Germinal center (tissue), 1 donor: ENCODE data around the gene PIAS1.
A peak's percentile ranks its signal among the peaks of the same experiment; 100 is the strongest.
"Not testable (repeated sequence)": the region's sequence is repeated elsewhere in the genome, so short reads cannot be mapped to it uniquely, and the experiment has no call there.

ENCODE experiments used
- DNase-seq: peaks from one replicate; pipeline ENCODE4 v3.0.0; 2012; ENCODE audit warnings: mixed read lengths, low spot score

Gene PIAS1

DNA sequence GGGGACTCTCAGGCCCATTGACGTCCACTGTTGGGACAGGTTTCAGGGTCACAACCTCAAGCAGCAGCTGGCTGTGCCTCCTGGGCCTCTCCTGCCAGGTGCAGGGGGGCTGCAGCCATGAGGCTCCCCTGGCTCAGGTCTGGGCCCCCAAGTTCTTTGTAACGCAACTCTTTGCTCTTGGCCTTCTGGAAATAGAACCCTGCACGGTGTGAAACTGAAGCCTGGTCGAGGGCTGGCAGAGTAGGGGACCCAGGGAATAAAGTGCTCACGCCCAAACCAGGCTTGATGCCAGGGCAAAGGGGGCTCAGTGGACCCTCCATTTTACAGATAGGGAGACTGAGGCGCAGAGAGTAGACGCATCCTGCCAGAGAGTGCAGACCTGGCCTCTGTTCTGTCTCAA is 150.2 kb downstream of the PIAS1 start:
- no peak for DNase-seq

DNA sequence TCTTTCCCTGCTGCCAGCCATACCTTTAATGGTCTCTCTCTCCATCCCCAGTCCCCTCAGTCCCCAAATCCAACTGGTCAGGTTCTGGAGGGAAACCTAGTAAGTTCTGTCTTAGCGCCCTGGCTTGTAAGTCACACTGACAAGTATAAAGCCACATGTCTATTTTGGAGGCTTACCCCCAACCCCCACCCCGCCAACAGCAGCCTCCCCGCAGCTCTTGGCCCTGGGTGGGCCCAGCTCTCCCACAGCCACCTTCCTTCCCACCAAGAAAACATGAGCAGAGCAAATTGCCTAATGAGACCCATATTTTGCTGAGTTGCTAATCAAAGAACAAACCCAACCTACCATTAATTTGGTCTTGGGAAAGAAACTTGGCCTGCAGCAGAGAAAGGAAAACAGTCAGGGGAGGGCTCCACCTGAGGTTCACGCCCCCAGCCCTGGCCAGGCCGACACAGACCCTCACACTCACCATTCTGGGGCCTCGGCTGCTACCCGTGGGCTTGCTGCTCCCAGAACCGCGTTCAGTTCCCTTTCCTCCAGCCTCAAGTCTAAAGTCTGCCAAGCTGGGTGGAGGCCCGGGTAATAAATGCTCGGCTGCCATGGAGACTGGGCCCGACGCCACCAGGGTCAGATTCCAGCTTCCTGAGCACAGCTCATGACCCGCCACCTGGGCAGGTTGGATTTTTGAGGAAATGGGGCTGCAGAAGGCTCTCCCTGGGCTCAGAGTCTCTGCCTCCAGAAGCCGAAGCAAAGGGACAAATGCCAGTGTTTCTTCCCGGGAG is 150.9 kb downstream of the PIAS1 start, which contains the start of gene CALML4:
Gene CALML4 (minus strand): TSS at position 557 of the 782 bp plus-strand sequence. CDS start 85 bp downstream, at position 472.
- no peak for DNase-seq

DNA sequence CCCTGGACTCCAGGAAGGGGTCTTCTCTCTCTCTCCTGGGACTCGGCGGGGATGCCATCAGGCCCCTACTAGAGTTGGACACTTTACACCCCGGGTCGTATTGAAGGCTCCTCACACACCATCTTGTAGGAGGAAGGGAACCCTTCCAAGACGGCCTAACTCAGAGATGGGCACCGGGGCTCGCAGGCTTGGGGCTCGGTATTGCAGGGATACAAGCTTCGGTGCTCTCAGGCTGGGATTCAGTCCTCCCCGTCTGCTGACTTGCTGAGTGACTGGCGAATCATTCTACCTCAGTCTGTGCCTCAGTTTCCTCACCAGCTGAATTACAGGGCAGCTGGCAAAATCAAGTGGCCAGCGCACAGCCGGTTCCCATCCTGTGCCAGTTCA is 151.4 kb downstream of the PIAS1 start:
- DNase-seq, result no peak

DNA sequence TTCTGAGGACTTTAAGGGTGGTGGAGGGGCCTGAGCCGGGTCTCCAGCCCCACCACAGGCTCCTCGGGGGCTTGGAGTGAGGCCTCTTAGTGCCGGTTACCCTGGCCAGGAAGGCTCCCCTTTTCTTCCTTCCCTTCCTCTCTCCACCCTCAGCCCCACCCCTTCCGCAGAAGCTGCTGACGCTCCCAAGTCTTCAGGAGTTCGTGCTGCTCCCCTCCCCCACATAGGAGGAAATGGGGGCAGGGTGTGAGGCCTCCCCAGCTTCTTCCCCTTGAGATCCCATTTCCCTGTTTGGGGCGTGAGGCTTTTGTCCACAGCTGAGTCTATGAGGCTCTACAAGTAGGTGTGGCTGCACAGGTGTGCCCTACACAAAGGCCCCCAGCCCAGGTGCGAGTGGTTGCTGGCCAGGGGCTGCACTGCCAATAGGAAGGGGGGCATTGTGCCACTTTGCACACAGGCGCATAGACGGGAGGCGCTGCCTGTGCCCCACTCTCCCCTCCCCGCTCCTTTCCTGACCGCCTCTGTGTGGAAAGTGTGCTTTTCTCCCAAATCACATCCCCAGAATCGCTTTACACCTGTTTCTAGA is 151.9 kb downstream of the PIAS1 start:
- no peak for DNase-seq

DNA sequence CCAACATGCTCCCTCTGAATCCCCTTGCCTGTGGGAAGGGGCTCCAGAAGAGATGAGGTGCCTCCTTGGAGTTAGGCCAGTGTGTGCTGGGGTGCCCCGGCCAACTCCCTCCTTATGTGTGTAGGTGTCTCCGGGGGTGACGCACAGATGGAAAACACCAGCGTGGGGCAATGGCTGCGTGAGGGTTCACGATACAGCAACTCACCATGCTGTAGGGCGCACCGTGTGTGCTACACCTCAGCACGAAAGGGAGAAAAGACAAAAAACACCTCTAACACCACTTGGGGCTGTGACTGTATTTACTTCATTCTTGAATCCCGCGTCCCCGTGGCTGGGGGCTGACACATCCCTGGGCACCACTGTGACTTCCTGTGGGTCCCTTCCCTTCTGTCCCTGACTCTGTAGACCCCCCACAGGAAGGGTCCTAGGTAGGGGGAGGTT is 152.6 kb downstream of the PIAS1 start:
- no peak for DNase-seq

DNA sequence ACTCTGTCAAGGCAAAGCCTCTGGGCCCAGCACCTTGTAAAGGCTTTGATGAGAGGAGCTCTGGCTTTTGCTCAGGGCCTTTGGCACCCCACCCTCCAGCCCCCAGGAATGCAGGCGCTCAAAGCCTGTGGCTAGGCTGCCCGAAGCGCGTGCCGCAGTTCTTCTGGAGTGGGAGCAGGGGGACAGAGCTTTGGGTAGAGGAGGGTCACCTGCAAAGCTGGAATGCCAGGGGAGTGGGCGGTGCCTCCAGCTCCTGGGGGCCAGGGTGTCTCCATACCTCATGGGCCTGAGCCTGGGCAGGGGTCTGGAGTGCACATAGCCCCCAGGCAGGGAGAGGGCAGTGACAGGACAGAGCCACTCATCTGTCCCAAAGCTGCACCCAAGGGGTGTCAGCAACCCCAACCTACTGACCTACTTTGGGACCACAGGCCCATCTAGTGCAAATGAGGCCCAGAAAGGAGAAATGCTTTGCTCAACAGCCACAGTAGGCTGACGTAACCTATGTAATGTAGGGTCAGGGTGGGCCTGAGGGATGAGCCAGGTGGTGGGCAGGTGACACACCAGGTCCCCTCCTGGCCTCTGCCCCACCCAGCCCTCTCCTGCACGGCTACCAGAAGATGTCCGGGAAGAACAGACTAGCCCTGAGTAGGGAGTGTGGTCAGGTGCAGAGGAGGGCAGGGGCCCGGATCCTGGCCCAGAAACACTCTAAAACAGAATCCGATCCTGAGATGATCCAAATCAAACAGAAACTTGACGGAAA is 153.2 kb downstream of the PIAS1 start:
- no peak for DNase-seq

DNA sequence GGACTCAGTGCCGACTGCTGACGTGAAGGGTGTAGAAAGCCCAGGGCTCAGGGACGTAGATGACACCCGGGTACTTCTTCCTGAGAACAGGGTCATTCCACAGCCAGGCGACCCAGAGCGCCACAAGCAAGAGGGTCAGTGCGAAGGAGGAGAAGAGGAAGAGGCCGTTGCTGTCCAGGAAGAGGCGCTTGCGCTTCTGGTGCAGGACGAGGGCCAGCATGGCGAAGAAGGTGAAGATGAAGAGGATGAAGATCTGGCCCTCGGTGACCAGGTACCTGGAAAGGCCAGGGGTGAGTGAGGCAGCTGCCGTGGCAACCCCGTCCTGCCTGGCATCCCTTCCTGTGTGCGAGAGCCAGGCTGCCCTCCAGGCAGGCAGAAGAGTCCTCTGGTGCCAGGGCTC is 154.0 kb downstream of the PIAS1 start:
- DNase-seq, result no peak

DNA sequence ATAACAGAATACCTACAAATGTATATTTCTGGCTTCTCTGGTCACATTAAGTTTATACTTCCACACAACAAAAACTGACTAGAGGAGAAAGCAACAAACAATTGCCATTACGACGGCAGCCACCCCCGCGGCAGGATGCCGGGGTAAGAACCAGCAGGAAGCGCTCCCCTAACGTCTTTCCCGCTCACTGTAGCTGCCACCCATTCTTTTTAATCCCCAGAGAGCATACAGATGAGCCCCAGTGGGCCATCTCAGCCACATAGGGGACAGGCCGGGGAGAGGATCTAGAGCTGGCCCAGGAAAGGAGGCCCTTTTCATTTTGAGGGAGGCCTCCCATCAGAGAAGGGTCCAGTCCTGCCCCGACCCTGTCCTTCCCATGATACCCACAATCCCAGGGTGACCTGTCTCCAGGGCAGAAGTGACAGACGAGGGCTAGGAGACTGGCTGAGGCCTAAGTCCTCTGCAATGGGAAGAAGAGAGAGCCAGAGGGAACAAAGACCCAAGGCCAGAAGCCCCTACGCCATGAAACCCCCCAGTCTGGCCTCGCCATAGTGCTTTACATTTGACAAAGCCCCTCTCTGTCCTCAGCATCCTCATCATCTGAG is 154.6 kb downstream of the PIAS1 start:
- DNase-seq, result peak; percentile 61

DNA sequence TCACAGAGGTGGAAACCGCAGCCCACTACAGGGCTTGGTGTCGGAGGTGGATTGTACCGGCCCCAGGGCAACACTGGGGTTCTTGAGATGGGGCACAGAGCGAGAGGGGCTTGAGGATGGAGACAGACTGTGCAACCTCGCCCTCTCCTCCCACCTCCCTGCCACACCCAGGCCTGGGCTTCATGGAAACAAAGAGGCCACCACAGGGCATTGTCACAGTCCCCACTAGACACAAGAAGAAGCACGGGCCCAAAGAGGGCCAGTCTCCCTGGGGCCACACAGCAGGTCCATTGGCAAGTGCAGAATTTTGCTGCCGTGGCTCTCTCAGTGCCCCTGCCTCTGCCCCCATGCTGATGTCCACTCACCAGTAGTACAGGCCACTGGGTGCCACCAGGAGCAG is 155.2 kb downstream of the PIAS1 start:
- DNase-seq, result no peak

DNA sequence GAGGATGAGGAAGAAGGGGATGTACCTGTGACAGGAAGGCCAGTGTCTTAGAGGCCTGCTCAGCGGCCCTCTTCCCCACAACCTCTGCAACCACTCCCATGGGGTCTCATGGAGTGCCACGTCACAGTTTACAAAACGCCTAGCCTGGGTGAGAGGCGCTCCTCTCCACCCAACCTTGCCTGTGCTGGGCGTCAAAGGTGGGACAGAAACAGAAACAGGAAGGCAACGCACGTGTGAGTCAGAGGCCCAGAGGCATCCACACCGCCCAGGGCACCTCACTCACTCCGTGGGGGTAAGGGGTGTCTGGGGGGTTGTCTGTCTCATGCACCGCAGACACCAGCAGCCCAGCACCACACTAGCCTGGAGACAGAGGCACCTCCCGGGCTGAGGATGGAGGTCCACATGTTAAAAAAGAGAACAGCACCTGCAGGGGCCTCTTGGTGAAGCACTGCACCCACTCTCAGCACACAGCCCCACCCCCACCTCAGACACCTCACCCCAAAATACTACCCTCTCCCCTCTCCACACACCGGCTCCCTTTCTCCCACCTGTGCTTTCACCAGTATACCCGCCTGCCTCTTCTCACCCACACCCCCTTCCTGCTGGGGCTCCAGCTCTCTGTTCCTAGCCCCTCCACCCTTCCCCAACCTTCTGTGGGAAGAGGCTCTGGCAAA is 155.8 kb downstream of the PIAS1 start:
- DNase-seq, result peak; percentile 83

DNA sequence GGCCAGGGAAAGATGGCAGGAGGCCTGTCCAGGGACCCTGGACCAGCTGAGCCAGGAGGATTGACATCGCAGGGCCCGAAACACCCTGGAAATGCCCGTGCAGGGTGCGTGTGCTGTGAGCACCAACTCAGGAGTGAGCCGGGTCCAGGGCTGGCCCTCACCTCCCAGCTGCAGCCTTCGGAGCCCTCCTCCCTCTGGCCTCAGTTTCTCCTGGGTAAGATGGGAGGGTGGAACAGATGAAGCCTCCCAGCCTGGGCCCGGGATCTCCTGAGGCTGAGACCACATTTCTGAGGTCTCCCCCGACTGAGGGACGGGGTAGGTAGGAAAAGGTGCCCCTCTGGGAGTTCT is 156.3 kb downstream of the PIAS1 start:
- DNase-seq, result no peak

DNA sequence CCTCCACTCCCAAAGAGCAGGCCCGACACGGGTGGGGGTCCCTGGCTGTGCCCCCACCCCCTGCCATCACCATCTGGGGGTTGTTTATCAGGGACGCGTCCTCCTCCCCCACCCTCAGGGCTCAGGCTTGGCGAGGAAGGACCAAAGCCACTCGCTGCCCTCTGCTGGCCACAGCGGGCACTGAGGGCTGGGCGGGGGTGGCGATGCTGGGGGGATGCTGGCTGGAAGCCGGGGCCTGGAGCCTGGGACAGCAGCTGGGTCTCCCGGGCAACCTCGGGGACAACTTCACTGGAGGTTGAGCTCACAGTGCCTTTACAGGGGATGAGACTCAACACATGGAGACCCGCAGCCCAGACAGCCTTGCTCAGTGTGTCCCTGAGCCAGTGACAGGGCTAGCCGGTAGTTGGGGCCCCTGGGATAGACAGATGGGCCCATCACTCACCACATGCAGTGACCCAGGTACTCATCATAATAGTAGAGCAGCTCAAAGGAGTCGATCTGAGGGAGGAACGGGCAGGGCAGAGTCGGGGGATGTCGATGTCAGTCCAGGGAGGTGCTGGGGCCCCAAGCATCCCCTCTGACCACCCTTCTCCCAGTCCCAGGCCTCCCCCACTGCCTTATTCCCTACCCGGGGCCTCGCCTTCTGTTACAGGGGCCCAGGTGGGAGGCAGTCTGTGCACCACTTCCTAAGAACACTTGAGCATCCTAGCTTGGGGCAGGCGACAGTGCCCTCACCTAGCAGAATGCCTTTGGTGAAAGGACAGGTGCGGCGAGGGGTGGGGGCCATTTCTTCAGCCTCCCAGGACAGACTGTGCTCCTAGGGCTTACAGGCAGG is 156.9 kb downstream of the PIAS1 start:
- peak; percentile 59 for DNase-seq

DNA sequence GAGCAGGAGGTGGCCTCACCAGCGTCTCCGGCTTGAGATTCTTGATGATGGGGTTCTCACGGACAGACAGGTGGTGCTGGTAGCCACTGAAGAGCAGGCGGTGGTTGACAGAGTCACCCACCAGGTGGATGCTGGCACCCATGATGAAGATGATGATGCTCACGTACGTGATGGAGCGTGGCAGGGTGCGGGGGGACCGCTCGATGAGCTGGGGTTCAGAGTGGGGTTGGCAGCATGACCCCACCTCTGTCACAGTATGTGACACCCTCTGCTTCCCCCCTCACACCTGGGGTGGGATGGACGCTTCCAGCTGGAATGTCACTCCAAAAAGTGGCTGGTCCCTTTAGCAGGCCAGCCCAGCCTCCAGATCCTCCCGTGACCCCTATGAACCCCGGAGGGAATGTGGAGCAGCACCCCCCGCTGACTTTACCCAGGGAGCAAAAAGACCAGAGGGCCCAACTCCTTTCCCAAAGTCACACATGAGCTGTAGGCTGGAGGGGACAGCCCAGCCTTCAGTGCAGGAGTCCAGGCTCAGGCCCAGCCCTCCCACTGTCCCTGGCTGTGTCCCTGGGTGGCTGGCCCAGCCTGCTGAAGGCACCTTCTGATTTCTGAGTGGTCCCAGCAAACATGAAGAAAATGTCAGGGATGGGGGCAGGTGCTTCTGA is 157.7 kb downstream of the PIAS1 start:
- DNase-seq, result no peak

DNA sequence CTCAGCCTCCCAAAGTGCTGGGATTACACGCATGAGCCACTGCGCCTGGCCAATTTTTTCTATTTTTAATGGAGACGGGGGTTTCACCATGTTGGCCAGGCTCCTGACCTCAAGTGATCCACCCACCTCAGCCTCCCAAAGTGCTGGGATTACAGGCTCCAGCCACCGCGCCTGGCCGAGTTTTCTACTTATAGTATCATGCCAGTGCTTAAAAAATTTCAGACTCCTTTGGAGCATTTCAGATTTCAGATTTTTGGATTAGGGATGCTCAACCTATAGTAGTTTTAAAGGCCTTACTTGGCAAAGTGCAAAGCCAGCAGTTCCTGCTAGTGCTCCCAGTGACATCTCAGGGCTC is 159.4 kb downstream of the PIAS1 start:
- DNase-seq, result not testable (repeated sequence)

DNA sequence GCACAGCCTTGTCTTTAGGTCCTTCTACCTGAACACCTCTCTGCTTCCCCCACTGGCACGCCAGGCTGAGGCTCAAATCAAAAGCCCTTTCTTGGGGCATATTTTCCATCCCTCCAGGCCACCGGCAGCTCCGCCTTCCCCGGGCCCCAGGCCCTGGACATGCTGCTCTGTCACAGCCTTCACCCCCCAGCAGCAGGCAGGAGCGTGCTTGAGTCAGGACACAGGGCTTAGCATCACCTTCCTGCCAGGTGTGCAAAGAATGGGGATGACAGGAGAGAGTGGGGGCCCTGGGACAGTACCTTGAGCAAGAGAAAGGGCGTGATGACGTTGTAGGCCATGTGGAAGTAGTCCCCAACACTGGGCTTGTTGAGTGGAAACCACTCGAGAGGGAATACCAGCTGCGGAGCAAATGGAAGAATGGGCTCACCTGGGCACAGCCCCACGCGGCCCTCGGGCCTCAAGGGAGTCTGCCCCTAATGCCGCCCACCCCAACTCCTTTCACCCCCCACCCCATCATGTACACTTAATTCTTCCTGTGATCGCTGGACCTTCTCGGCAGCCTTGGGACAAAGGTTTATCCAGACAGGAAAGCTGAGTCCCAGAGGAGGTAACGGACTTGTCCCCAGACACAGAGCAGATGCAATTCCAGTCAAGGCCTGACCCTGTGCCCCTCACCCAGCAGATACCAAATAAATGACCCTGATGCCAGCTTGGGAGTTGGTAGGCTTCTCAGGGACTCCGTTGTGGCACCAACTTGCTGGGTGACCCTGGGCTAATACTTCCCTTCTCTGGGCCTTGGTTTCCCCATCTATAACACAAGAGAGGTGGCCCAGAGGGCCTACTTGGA is 160.1 kb downstream of the PIAS1 start:
- no peak for DNase-seq

DNA sequence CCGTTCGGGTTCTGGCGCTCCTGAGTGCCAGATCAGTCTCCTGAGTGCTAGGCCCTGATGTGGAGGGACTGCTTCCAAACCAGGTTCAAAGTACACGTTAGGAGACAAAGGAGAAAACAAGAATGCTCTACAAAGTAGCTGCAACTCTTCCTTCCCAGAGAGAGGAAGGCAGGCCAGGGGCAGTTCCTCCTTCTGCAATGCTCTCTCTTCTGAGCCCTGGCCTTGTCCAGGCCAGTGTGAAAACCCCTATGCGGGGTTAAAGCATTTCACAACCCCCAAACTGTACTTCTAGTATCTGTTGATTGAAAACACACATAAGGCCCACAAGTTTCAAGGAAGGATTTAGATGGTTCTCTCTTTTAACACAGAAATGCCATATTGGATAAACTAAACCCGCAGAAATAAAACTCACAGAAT is 160.7 kb downstream of the PIAS1 start:
- DNase-seq, result no peak

DNA sequence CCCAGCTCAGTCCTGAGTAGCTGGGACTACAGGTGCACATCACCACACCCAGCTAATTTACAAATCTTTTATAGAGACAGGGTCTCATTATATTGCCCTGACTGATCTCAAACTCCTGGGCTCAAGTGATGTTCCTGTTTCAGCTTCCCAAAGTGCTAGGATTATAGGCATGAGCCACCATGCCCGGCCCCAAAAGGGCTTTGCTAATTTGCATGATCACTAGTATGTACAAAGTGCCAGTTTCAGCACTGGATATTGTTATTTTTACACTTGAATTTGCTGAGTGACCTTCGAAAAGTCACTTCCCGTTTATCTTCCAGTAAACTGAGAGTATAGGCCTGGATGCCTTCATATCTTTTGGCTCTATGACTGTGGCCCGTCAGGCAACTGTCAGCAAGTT is 163.2 kb downstream of the PIAS1 start:
- no peak for DNase-seq

DNA sequence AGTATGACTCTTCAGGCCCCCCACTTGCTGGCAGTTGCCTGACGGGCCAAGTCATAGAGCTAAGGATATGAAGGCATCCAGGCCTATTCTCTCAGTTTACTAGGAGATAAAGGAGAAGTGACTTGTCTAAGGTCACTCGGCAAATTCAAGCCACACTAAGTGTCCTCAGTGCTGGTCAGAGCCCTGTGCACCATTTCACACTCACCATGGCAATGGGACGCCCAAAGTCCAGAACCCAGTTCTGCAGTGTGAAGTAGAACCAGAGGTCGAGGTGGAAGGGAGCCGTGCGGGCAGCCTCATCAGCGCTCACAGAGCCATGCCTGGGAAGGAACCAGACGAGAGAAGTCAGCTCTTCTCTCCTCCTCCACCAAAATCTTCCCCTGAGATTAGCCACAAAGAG is 164.2 kb downstream of the PIAS1 start:
- DNase-seq, result no peak

DNA sequence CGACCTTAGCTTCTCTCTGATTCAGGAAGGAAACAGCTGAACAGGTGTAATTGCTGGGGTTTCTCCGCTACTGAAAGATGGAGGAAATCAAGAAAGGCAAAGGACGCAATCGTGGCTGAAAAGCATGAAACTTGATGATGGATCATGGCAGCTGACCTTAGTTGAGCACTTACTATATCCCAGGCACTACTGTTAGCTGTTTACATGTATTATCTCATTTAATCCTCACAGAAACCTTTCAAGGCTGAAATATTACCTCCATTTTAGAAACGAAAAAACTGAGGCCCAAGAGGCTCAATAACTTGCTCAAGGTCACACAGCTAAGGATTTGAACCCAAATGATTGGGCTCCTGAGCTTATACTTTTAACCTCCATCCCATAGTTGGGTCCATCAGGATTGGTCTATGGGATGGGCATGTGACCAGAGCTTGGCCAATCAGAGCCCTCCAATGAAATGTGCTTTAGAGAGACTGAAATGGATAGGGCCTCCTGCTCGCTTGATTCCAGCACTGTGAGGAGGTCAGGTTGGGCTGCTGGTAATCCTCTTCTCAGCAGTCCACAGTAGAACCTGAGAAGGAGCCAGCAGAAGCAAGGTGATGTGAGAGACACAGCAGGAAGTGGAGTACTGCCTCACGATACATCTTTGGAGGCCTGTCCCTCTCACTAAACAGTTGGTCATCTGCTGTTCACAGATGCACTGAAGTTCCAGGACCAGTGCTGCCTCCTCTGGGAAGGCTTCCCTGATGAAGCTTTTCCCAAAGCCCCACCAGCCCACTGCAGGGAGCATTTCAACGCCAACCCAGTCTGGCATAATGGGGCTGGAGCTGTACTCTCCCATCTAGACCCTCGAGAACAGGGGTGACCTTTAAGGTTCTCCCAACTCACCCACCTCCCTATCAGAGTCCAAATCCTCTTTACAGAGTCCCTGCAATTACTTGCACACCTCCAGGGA is 165.0 kb downstream of the PIAS1 start:
- no peak for DNase-seq
